Measurements from ENCODE around the gene CCNY.

The CCNY gene

GRCh38 chr10:35467186-35467585, 130.9 kb downstream of the CCNY start:
- no peak for DNase-seq

DNA sequence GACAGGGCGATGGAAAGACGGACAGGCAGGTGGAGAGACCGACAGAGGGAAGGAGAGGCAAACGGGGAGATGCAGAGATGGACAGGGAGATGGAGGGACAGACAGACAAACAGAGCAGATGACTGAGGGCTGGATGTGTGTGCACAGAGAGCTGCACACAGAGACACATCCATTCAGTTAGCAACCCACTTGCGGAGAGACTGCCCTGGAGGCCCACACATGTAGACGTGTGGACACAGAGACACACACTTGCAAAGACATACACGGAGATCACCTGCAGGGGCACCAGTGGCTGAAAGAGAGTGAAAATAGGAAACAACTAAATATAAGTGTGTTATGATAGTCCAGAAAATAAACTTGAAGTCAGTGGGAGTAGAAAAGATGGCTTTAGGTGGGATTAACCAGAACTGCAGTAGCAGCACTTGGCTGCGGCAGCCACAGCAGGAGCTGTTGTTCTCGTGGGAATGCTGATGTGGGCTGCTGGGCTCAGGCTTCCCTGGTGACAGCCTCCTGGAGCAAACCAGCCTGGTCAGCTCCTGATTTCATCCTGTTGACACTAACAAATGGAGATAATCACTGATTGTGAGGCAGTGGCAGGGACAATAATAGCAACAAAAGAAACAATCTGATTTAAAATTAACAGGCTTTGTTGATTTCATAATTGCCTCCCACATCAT, 134.1 kb downstream of the CCNY start:
- DNase-seq = peak in 22 of 56 donors; percentile 22 to 75 (median 46)

- no peak for DNase-seq
These were observed 134.6 kb downstream of the CCNY start for GRCh38 chr10:35470925-35471315.

DNA sequence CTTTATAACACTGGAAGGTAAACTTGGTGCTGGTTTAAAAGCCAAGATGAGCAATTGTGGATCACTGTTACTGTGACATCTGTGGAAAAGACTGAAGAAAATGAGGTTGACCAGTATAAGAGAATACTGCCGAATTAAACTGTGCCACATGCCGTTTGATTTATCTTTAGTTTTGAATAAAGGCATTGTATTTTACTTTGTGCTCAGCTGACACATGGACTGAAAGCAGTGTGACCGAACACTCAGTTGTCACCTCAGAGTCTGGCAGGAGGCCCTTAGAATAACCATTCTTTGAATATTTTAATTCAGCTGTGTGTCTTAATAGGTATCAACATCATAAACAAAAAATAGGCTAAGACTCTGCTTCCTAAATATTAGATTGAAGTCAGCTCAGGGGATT, 135.1 kb downstream of the CCNY start:
- DNase-seq = no peak

DNA sequence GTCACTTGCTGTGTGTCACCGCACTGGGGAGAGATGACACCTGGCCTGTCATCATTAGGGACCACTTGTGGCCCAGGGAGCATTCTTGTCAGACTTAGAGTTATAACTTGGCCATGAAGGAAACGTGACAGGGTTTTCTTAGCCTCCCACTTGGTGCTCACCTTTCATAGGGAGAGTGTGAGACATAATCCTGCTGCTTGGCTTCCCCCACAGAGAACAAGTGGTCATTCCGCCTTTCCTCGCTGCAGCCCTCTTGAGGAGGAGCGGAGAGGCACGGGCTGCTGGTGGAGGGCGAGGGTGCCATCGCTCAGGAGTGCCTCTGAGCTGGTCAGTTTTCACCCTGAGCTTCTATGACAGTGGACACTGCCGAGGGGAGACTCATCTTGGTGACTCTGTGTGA, 143.8 kb downstream of the CCNY start:
- no peak for DNase-seq

GRCh38 chr10:35481413-35481812, 145.1 kb downstream of the CCNY start:
- DNase-seq = no peak

GRCh38 chr10:35486297-35486990, 150.1 kb downstream of the CCNY start:
- DNase-seq = no peak

GRCh38 chr10:35487336-35488034, 151.2 kb downstream of the CCNY start:
- no peak for DNase-seq

GRCh38 chr10:35488228-35488627, 151.9 kb downstream of the CCNY start:
- no peak for DNase-seq

DNA sequence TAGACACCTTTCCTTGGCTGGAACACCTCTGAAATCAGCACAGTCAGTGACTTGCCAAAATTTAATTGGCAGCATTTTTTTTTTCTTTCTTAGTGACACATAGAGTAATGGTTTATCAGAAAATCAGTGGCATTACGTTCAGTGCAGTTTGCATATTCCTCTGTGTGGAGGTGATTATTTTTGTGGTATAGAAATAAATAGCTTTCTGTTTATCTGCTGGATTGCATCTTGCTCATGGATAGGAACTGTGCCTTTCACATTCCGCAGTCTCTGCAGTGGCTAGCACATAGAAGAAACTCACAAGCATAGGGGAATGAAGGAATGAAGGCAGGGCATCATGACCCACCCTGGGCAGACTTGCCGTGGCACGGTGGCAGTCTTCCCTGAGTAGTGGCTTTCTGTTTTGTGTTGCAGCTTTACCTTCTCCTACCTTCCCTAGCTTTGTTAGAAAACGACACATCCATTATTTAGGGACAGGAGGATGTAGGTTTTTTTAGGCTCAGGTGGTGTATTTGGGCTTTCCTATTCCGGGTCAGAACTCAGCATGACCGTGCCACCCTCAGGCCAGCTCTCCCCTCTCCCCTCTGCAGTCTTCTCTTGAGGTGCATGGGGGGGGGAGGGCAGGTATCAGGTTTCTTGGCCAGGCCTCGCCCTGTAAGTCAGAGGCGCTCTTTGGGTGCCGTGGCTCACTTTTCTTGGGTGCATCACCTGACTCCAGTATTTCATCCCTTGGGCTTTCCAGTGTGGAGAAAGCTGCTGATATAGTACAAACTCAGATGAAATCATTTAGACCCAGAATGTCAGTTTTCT, 156.3 kb downstream of the CCNY start:
- DNase-seq = no peak

- no peak for DNase-seq
These were observed 157.1 kb downstream of the CCNY start for GRCh38 chr10:35493196-35494118.

GRCh38 chr10:35495521-35496119, 159.3 kb downstream of the CCNY start:
- DNase-seq = peak in 2 of 56 donors; percentile 18 to 39

DNA sequence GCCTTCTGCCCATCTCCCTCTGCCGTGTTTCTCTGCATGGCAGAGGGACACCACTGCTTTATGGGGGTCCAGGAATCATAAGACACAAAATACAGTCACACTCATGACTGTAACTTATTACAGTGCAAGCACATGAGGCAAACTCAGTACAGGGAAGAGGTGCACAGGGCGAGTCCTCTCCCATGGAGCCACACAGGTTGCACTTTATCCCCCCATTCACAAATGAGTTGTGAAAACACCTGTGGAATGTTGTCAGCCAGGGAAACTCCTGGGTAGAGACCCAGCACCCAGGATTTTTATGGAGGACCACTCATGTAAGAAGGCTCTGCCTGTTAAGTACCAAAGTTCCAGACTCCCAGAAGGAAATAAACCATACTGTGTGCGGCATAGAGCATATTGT, 161.6 kb downstream of the CCNY start:
- no peak for DNase-seq

GRCh38 chr10:35498693-35499092, 162.4 kb downstream of the CCNY start:
- DNase-seq = no peak

DNA sequence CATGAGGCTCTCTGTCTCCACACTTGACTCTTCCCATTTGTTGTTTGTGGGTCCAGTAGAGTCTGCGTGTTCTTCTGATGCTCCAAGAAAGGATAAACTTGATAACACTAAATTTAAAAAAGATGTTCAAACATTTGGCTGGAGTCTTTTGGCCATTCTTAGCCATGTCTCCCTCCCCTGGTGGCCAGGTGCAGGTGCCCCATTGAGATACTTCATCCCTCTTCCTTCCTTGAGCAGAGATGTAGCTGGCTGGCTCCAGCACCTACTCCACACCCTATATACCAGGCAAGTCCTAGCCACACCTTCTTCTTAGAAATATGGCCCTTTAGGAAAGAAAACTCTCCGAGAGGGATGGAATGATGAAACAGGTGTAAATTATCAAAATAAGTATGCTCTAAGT, 165.6 kb downstream of the CCNY start:
- DNase-seq = no peak

DNA sequence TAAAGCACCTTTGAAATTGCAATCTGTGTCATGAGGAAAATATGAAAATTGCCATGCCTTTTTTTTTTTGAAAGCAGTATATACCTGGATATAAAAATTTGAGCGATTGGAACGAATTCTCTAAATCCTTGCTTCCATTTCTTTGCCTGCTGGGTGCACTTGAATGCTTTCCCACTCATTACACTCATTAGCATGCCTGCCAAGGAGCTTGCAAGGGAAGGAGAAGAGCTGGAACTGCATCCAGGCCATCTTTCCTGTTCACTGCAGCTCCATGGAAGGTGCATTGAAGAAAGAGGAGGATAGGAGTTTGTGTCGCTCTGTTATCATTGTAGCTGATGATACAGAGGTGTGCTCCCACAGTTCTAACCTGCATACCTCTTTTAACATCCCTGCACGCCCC, 166.4 kb downstream of the CCNY start:
- DNase-seq = peak in 1 of 56 donors; percentile 41

DNA sequence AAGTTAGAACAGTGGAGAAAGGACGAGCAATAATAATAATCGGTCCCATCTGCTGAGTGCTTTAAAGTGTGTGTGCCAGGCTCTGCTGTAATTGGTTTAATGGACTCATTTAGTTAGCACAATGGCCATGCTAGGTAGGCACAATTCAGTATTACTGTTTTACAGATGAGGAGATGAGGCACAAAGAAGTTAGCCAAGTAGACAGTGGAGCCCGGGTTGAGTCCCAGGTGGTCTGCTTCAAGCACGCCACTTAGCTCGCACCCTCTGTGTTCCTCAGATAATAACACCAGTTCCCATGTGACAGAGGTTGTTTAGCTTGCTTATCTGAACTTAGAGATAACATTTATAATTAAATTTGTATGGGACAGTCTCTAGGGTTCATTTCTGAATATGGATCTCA, 167.3 kb downstream of the CCNY start:
- no peak for DNase-seq

GRCh38 chr10:35504132-35504531, 167.8 kb downstream of the CCNY start:
- no peak for DNase-seq

DNA sequence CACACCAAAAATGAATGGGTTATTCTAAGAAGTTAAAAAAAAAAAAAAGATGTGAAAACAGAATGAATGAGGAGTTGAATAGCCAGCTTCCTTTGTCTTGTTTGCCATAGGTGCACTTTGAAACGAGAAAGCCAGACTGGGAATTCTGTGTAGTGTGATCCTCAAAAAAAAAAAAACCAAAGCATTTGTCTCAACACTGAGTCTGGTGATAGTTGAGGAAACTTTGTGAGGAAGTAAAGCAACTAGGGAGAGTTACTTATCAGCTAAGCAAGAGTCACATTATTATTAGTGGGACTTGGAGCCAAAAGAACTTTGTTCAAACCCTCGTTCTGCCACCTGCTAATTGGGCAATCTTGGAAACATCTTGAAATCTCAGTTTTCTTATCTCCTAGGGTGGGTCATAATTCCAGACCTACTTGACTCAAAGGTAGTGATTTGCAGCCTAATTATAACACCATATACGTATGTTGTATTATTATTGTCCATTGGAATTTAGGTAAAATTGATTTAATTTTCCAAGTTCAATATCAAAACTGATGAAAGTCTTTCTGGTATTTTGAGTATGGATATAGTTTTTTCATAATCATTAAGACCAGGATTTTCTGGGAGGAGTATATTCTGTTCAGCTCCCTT, 169.0 kb downstream of the CCNY start:
- DNase-seq = no peak

GRCh38 chr10:35506741-35507140, 170.4 kb downstream of the CCNY start:
- DNase-seq = no peak

Data from amygdala (tissue), 56 donors.